Measurements from ENCODE around the gene CD48.

The CD48 gene

GRCh38 chr1:160710517-160711252 is 937 bp downstream of the CD48 start:
- DNase-seq (ENCODE audit: low read depth), result no peak
- H3K4me3 ChIP-seq (ENCODE audit: control insufficient read depth, low read depth, low read length), result no peak overlapping the region
- TF ChIP-seq CTCF (IDR thresholded peaks at IDR 0.05; ENCODE audit: control insufficient read depth, insufficient read depth, low read depth, low read length, missing control alignments), result no peak

GRCh38 chr1:160709715-160710114 is 1.9 kb downstream of the CD48 start:
- H3K4me3 ChIP-seq (ENCODE audit: control insufficient read depth, low read depth, low read length), result no peak overlapping the region
- DNase-seq (ENCODE audit: low read depth), result no peak
- no peak for TF ChIP-seq CTCF (IDR thresholded peaks at IDR 0.05; ENCODE audit: control insufficient read depth, insufficient read depth, low read depth, low read length, missing control alignments)

- no peak for TF ChIP-seq CTCF (IDR thresholded peaks at IDR 0.05; ENCODE audit: control insufficient read depth, insufficient read depth, low read depth, low read length, missing control alignments)
- no peak overlapping the region for H3K4me3 ChIP-seq (ENCODE audit: control insufficient read depth, low read depth, low read length)
- no peak for DNase-seq (ENCODE audit: low read depth)
Observed at GRCh38 chr1:160708801-160709200, 2.8 kb downstream of the CD48 start.

- TF ChIP-seq CTCF (IDR thresholded peaks at IDR 0.05; ENCODE audit: control insufficient read depth, insufficient read depth, low read depth, low read length, missing control alignments), result no peak
- DNase-seq (ENCODE audit: low read depth), result no peak
- H3K4me3 ChIP-seq (ENCODE audit: control insufficient read depth, low read depth, low read length), result no peak overlapping the region
Observed at GRCh38 chr1:160708118-160708517, 3.5 kb downstream of the CD48 start.

- no peak for DNase-seq (ENCODE audit: low read depth)
- TF ChIP-seq CTCF (IDR thresholded peaks at IDR 0.05; ENCODE audit: control insufficient read depth, insufficient read depth, low read depth, low read length, missing control alignments), result no peak
- no peak overlapping the region for H3K4me3 ChIP-seq (ENCODE audit: control insufficient read depth, low read depth, low read length)
Observed at GRCh38 chr1:160707236-160708064, 4.2 kb downstream of the CD48 start.

GRCh38 chr1:160706526-160707235 is 4.9 kb downstream of the CD48 start:
- H3K4me3 ChIP-seq (ENCODE audit: control insufficient read depth, low read depth, low read length), result no peak overlapping the region
- TF ChIP-seq CTCF (IDR thresholded peaks at IDR 0.05; ENCODE audit: control insufficient read depth, insufficient read depth, low read depth, low read length, missing control alignments), result no peak

More at GRCh38 chr1:160706526-160707235, 4.9 kb downstream of the CD48 start:
- DNase-seq (ENCODE audit: low read depth), result no peak

All from AG09309 (cell line).